HG03064 (cell line): ENCODE measurements around the gene KLHL29.

Experiments
- ATAC-seq: cut with Tn5 transposase; IDR thresholded peaks from one replicate; pipeline ENCODE4 v1.9.1; 2021; ENCODE audit warnings: low read depth; ENCODE audit not compliant: unreplicated experiment

Gene KLHL29

DNA sequence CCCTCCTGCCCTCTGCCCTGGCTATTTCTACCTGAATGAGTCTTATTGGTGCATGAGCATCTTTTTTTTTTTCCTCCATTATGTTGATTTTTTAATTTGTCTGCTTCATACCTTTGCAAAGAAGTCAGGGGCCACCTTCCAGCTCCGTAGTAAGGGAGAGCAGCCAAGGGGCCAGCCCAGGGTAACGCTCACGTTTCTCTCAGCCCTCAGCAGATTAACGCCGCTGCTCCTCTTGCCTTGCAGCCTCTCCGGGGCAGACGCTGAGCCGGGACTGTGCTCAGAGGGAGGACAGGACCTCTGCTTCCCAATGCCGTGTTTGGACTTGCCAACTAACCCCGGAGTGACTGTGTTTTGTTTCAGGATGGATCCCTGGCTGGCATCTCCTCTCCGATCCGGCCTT, 300.2 kb downstream of the KLHL29 start:
- ATAC-seq: no peak

DNA sequence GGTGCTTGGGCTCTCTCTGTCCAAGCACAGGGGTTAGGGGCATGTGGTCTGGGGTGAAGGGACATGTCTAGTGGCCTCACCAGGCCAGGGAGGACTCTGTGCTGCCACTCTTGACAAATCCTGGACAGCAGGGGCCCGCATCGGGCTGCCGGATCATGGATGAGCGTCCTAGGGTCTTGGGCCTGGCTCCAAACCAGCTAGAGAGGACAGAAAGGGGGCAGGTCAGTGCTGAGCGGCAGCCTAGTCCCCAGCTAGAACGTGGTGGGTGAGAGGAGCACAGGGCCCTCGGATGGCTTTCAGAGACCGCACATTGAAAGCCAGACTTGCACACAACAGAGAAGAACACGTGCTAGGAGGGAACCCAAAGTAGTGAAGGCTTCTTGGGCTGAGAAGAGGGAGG, 300.7 kb downstream of the KLHL29 start:
- no peak for ATAC-seq

DNA sequence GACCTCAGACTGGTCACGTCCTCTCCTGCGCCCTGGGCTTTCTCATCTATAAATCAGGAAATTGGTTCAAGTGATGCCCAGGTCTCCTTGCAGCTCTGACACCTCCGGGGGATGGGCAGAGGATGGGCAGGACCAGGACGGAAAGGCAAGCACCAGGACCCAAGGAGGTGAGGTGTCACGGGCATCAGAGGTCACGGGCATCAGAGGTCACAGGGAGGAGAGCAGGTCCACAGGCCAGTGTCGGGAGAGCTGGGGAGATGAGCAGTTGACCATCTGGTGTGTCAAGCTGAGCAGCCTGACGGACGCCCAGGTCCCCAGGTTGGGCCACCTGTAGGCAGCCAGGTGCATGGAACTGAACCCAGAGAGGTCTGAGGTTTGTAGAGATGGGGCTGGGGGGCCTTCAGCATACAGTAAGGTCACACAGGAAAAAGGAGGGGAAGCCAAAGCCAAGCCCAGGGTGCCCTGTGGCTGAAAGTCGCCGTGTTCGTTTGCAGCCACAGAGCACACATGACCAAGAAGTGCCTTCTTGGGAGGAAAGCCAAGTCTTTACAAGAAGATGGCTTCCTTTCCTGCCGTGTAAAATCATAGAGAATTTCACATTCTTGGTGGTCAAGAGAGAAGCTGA, 301.5 kb downstream of the KLHL29 start:
- ATAC-seq: no peak

DNA sequence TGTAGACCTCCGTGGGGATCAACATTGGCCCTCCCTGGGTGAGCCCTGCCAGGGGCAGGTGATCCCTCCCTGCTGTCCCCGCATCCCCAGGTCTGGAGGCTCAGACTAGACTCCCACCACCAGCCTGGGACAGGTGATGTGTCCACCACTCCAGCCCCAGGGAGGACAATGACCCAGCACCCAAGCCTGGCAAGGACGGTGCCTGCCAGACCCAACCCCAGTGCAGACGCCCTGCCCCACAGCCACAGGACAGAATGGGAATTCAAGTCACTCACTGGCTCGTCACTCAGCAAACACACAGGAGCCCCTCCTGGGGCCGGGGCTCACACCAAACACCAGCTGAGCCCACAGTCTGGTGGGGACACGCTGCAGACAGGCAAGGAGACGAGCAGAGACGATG, 302.2 kb downstream of the KLHL29 start:
- ATAC-seq: no peak

DNA sequence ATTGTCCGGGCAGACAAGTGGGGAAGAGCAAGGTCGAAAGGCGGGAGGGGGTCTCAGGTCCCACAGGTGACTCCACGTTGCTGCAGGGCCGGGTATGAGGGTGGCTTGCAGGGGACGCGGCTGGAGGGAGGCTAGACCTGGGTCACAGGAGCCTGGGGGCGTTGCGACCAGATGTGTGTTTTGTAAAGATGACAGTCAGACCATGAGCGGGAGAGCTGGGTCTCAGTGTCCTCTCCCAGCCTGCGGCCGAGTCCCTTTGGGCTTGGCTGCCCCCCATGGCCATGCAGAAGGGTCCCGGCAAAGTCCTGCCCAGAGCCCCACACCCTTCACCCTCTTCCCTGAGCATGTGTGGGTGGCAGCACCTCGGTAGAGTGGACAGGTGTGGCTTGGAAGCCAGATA, 302.7 kb downstream of the KLHL29 start:
- ATAC-seq: no peak

DNA sequence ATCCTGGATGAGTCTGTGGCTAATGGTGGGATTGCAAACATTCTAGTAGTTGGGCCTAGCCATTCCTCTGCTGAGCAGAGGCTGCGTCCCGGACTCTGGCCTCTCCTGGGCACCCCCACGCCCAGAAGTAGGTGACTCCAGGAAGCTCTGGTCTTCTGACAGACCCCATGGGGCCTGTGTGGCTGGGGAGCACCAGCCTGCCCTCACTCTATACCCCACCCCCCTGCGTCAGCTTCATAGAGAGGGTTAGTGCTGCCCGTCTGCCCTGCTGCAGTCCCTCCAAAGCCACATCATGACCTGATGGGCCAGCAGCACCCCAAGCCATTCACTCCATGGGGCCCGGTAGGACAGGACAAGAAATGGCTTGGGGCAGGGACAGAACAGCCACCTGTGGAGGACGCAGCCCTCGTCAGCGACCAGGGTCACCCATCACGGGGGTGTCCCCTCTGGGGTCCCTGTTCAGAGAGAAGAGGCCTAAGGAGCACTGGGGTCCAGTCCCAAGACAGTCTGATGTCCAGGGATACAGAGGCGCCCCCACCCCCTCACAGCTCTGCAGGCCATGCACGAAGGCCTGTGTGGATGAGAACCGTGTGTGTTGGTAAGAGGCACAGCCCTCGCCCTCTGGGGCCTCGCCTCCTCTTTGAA, 303.6 kb downstream of the KLHL29 start:
- no peak for ATAC-seq

DNA sequence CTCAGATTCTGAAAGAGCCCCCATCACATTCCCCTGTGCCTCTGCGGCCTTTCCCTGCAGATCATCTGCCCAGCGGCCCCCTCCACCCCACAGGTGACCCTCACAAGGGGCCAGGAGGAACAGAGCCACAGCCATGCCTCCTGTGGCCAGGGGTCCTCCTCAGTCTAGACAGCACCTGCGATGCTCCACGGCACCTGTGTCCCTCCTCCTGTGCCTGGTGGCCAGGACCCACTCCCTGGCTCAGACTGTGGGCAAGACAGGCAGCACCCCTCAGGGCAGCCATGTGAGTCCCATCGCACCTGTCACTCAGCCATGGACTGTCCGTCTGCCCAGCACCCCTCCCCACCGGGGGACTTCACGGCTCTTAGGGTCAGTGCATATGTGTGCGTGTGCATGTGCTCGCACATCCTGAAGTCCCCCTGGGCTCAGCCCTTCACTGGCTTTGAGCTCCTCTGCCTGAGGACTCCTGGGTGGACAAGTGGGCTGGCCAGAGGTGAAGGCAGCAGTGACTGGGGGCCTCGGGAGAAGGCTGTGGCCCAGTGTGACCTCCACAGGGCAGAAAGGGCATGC, 304.2 kb downstream of the KLHL29 start:
- ATAC-seq: no peak

DNA sequence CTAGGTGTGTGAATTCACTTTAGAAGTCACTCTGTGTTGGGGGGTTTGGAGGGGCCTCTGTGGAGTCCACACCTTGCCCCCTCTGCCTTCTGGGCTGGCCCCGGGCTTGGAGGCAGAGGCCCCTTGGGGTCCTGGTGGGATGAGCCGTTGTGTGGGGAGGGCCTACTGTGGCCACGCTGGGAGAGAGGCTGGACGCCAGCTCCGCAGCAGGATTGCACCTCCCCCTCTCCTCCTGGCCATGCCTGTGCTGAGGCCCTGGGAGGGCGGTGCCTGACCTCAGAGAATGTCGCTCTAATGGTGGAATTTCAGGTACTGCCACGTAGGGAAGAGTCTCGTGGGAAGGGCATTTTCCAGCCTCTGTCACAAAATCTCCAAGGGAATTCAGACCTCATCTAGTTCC, 304.9 kb downstream of the KLHL29 start:
- ATAC-seq: no peak

DNA sequence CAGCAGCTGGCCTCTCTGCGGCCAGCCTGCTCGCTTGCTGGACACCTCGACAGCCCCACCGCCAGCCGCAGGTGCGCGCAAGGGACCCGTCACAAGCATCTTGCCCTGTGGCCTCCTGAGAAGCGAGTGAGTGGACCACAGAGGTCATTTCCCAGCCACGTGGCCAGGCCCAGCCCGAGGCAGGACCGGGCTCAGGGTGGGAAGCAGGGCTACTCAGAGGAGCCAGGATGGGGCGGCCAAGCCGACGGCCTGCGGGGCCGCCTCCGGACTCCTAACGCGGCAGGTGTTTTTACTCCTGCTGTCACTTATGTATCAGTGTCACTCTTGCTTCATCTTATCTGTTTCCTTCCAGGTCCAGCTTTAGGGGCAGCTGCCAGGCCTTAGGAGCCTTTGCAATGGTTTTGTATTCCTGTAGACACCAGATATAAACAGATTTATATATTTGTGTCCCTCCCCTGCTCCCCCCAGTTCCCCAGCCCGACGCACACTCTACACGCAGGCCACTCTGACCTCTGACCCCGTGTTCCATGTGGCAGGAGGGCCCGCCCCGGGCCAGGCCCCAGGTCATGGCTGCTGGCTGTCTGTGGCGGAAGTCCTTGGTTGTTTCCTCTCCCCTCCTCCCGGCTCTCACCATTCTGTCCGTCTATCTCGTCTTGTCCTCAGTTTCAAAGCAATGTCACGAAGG, 305.6 kb downstream of the KLHL29 start:
- ATAC-seq: no peak

DNA sequence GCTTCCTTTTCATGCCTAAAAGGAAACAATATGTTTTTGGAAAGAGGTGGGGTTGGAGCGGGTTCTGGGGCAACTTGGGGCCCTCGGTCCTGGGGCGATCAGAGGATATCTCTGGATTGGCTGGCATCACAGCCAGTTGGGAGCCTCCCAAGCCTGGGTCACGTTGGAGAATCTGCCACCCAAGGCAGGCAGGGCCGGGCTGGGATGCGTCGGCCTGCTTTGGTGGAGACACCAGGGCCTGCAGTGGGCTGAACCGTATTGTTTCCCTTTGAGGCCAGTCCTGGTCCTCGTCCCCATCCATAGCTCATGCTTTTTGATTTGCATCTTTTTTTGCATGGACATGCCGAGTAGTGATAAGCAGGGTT, 306.1 kb downstream of the KLHL29 start:
- ATAC-seq: no peak

DNA sequence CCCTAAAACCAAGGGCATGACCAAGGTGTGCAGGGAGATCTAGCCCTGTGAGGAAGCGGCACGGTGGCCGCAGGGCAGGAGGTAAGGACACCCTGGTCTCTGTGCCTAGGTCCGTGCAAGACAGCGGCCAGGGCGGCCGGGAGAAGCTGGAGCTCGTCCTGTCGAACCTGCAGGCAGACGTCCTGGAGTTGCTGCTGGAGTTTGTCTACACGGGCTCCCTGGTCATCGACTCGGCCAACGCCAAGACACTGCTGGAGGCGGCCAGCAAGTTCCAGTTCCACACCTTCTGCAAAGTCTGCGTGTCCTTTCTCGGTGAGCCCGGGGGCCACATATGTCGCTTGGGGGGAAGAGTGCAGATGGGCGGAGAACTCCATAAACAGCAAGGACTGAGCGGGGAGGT, 306.6 kb downstream of the KLHL29 start:
- no peak for ATAC-seq

DNA sequence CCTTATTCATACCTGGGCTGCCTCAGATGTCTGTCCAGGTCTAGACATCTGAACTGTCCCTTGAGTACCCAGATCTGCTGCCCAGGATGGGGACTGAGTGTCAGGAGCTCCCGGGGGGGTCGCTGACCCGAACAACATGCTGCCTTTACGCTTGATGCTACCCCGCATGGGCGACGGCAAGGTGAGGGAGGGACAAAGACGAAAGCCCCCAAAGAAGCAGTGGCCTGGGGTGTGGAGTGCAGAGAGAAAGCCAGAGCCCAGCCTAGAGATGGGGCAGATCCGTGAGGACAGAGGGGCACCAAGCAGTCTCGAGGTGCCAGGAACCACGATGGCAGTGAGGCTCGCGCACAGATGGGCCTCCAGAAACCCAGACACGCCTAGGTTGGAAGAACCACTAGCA, 307.3 kb downstream of the KLHL29 start:
- ATAC-seq: no peak

DNA sequence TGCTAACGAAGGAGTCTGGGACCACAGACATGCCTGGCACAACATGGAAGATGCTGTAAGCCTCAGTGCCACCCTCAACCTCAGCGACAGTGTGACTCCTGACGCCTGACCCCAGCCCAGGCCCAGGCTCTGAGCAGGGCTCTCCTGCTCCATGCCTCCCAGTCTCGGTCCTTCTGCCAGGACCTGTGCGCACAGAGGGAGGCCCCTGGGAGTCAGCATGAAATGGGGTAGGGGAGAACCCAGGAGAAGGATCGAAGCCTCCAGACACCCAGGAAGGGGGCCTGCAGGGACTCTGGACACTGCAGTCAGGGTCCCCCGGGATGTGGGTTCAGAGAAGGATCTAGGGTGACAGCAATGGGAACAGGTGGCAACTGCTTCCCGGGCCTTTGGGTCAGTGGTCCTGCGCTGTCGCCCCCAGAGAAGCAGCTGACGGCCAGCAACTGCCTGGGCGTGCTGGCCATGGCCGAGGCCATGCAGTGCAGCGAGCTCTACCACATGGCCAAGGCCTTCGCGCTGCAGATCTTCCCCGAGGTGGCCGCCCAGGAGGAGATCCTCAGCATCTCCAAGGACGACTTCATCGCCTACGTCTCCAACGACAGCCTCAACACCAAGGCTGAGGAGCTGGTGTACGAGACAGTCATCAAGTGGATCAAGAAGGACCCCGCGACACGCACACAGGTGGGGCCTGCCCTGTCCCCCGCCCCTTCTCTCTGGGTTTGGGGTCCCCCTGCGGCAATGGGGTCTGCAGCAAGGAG, 308.0 kb downstream of the KLHL29 start:
- no peak for ATAC-seq

DNA sequence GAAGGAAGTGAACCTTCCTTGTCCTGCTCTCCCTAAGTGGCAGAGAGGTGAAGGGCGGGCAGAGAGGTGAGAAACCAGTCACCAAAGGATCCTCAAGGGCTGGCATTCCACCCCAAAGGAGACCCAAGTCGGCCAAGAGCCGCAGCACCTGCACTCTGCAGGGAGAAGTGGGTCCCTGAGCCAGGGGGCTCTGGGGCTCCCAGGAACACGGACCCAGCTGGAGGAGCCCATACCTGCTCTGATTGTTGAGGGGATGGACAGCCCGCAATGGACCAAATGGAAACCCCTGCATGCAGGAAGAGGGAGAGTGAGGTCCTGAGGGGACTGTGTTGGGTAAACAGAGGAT, 308.6 kb downstream of the KLHL29 start:
- ATAC-seq: no peak

DNA sequence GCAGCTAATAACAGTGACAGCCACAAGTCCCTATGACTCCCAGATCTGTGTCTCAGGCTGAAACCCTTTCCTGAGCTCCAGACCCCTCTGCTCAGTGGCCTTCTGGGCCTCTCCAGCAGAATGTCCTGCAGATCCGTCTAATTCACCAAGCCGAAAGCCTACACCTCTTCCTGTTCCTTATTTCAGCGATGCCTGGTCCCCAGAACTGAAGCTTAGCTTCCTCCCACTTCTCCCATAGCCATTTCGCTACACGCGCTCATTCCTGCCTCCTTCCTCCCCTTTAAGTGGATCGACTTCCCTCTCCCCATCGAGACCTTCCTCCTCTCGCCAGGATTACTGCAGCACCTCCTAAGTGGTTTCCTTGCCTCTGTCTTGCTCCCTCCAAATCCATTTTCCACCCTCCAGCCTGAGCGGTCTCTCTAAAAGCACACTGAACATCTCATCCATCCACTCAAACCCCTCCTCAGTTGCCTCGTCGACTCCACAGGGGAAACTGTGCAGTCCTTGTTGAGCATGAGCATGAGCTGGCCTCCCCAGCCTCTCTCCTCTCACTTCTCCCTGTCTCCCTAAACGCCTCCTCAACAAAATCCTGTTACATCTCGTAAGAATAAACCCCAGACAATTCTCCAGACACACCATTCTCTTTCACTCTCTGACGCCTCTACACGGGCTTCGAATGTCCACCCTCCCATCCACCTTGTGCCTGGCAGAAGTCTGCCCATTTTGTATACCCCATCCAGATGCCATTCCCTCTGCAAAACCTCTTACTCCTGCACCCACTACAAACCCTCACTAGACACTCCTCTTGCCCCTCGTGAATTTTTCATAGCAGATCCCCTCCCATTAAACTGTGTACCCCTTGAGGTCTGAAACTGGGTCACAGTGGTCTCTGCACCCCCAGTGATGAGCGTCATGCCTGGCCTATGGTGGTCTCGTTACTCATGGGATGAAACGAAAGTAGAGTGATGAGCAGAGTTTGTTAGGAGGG, 309.4 kb downstream of the KLHL29 start:
- no peak for ATAC-seq

DNA sequence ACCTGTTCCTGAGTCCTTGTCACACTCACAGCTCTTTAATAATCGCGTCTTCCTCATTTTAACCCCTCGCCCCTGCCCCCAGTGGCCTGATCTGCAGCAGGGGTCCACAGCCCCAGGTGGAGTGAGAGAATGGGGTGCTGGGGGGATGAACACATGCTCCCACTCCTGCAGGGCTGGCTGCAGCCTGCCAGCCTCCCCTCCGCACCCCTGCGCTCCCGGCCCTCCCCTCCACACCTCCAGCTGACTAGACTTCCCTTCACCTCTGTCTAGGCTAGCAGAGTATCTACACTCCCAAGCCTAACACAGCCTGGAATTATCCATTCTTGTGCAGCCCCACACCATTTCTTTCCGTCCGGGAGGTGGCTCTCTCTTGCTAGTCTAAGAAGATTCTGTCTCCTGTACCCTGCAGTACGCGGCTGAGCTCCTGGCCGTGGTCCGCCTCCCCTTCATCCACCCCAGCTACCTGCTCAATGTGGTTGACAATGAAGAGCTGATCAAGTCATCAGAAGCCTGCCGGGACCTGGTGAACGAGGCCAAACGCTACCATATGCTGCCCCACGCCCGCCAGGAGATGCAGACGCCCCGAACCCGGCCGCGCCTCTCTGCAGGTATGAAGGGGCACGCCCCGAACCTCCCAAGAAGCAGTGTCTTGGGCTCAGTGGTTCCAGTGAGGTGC, 310.4 kb downstream of the KLHL29 start:
- ATAC-seq: no peak

DNA sequence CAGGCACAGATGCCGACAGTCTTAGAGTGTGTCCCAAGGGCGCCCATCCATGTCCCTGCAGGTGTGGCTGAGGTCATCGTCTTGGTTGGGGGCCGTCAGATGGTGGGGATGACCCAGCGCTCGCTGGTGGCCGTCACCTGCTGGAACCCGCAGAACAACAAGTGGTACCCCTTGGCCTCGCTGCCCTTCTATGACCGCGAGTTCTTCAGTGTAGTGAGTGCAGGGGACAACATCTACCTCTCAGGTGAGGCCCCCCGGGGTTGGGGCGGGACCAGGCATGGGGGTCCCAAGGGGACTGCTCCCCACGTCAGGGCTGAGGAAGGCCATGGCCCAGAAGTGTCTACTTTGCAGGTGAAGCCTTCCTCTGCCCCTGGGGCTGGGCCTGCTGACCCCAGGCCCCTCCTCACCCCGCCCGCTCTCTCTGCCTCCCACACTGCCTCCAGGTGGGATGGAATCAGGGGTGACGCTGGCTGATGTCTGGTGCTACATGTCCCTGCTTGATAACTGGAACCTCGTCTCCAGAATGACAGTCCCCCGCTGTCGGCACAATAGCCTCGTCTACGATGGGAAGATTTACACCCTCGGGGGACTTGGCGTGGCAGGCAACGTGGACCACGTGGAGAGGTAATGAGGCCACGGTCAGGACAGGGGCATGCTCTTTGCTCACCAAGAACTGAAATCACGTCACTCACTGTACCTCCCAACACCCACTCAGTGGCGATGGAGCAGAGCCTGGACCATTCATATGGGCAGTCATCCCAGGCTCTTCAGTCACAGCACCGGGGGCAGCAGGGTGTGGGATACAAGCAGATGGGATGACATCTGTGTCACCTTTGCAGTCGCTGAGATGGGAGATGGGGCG, 311.1 kb downstream of the KLHL29 start:
- ATAC-seq: no peak

DNA sequence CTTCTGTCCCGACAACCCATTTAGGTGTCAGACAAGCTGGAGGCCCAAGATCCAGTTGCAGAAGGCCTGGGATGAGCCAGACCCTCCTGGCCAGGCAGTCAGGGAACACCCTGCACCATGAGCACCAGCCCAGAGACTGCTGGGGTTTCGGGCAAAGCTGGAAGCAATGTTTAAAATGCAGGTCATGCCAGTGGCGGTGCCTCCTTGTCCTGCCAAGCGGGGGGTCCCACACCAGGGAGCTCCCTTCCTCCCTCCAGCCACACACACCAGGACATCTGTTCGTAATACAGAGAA, 311.7 kb downstream of the KLHL29 start:
- ATAC-seq: no peak
